Mesenteric fat pad (tissue), 1 donor: ENCODE results near the gene TLK1. TPM values are rescaled to one million over a fixed set of nuclear protein-coding genes. Genes with fewer than 3 reads are reported as not detected.

Experiments used
- DNase-seq: peaks from one replicate; pipeline ENCODE4 v3.0.0-alpha.2; 2020; ENCODE audit warnings: low spot score
- total RNA-seq: library from RNA; stranded (reverse); fragmentation: NEBNext Ultra II Directional; extraction: Animal tissue kit (Norgen Biotek cat#: 25700); gene quantifications from one replicate; pipeline ENCODE4 v1.2.1, GENCODE V29; 2021
- donor health status: DM: yes; HTN: yes; CAD: no.

Gene TLK1
- total RNA-seq, 1 donor from 2014 or later, result 49.6 TPM

- no peak for DNase-seq
Observed at GRCh38 chr2:171009386-171009785, 151.3 kb downstream of the TLK1 start.

DNA sequence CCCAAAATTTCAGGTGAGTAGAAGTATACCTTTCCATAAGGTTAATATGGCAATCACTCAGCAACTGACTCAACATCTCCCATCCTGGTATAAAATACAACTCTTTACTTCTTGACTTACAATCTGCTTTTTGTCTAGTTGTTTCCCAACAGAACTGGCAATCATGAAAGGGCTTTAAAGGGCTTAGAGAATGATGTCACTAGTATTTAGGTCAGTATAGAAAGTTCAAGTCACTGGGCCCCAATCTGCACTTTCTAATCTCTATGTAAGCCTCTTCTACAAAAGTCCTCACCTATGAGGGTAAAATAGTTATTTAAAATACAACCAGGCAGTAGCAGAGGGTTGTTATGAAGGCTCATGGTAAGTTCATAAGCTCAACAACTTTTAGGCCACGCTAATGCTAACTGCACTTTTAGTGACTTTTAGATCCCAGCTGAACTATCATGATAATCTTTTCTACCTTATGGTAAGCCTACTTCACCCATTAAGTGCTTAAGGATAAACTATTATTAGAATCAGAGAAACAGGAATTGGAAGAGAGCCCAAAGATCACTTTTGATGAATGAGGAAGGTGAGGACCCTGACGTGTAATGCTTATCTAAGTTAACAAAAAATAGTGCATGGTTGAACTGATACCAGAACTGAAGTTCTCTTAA is 152.0 kb downstream of the TLK1 start:
- DNase-seq, result no peak

DNA sequence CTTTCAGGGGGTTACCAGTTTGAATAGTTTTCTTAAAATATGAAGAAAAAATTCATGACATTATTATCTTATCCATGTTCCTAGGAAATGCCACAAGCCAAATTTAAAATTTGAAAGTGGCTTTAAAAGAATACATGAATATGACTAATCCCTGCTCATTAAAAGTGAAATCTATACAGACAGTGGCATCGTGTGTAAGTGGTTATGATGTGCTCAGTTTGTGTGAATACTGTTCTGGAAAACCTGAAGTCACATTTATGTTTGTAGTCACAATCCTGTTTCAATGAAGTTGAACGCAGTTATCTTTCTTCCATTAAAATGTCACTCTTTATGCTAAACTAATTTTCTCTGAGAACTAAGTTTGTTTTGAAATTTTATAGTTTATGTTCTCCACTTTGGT is 155.9 kb downstream of the TLK1 start:
- DNase-seq, result no peak

- no peak for DNase-seq
Observed at GRCh38 chr2:171004363-171004762, 156.3 kb downstream of the TLK1 start.

GRCh38 chr2:170999654-171000053 is 161.0 kb downstream of the TLK1 start:
- no peak for DNase-seq

DNA sequence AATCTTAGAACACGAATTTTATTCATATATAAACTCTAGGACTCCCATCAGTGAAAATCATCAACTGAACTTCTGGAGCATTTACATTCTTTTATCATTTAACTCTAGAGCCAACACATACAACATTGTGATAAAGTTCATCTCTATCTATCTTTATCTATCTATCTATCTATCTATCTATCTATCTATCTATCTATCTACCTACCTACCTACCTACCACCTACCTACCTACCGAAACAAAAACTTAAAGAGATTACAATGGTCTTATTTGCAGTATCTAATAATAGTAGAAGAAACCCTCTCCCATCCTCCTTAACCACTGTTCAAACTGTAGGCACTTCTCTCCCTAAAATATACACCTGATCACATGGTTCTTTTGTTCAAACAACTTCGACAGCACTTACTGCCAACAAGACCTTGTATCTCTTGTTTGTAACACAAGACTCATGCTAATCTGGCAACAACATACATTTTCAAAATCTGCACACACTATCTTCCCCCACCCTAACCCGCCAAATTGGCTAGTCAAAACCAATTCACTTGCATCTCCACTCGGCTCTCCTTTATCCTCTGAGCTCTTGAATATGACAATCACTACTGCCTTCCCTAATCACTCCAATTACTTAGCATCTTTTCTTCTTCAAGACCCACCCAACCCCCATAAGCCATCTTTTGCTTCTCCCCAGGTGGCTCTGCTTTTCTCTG is 162.6 kb downstream of the TLK1 start:
- no peak for DNase-seq

GRCh38 chr2:170996316-170996715 is 164.4 kb downstream of the TLK1 start:
- no peak for DNase-seq

DNA sequence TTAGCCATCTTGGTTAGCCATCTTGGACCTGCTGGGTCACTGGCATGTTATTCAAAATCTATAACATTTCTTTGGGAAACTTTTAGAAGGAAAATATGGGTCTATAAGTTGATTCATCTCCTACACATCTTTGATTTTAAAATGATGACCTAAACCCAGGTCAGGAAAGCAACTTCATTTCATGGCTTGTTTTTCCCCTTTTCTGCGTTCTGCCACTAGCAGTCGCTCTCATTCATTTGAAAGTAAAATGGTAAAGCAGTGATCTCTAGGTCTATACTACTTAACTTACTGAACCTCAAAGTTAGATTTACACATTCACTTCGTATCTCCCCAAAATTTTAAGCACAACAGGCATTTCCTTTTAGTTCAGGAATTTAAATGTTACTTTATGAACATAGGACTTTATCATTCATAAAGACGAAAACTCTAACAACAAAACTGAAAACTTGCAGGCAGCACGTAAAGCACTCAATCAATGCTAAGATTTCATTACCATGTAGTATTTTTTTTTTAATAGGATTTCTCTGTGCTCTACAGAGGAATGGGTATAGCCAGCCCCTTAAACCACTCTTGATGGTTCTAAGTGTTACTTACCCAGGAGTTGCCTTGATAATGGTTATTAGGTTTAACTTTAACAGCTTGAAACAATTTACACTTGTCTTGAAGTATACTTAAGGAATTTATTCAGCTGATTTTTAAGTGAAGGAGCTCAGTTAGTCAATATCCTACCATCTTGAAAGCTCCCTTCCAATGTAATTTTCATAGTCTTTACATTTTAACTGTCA is 169.1 kb downstream of the TLK1 start:
- DNase-seq, result no peak

GRCh38 chr2:170986566-170987258 is 174.0 kb downstream of the TLK1 start:
- DNase-seq, result no peak

- DNase-seq, result no peak
Observed at GRCh38 chr2:170985407-170985806, 175.3 kb downstream of the TLK1 start.

DNA sequence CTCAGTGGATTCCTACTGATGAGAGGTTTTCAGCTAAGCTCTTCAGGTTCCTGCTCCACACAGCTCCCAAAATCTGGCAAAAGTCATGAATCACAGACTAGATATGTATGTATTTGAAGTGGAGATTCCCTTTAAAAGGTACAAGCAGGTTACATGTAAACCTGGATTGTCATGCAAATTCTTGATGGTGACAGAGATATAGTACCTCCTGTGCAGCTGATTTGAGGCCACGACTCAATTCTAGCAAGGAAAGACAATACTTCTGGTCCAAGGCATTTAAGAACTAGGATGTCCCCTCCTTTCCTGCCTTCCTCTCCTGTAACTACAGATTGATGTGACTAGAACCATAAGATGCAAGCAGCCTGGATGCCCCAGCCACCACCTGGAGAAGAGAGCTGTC is 176.6 kb downstream of the TLK1 start:
- no peak for DNase-seq

DNA sequence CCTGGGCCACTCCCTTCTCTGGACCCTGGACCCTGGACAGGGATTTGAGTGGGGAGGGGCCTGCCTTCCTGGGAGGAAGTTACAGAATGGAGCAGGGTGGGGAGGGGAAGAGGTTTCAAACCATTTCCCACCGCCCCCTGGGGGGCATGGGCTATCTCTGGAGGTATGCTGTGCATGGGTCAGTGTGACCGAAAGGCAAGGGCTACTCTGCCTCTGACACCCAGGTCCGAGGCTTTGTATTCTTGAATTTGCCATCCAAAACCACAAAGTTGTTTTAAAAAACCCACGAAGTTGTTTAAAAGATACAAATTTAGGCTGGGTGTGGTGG is 184.8 kb downstream of the TLK1 start:
- DNase-seq, result no peak

- DNase-seq, result no peak
Observed at GRCh38 chr2:170975127-170975942, 185.4 kb downstream of the TLK1 start.

DNA sequence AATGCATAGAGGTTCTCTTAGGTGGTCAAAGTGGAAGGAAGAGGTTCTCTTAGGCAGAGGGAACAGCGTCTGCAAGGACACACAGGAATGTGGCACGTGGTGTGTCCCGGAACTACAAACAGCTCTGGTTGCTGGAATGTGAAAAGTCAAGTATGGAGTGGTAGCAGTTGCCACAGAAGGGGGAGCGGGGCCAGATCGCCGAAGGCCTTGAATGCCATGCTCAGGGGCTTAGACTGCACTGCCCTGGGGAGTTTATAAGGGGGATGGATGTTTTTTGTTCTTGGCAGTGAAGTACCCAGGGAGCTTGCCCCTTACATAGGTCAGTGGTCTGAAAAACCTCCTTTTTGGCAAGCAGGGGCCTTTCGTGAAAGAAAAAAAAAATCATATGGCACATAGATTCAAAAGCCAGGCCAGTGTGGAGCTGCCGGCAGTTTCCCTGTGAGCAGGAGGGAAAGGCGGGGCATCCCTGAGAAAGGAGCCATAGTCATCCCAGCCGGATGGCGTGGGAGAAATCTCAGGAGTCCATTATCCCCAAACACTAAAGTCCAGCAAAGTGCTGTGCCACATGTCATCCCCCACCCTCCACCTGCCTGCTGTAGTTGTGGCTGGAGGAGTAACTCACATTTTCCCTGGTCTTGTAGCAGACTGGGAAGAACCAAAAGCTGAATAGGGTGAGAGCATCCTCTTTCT is 186.2 kb downstream of the TLK1 start:
- DNase-seq, result no peak

GRCh38 chr2:170973492-170974303 is 187.0 kb downstream of the TLK1 start:
- peak; percentile 95 for DNase-seq

DNA sequence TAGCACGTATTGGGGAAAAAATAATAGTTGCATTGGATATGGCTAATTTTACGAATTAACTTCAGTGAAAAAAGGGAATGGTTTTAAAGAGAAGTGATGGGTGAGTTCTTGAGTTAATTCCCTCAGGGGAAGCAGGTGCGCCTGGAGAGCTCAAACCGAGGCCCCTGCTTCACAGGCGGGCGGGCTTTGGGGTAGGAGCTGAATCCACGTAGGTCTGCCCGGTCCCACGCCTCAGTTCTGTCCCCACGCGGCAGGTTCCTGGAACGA is 187.5 kb downstream of the TLK1 start:
- no peak for DNase-seq

- no peak for DNase-seq
Observed at GRCh38 chr2:170972296-170973224, 188.1 kb downstream of the TLK1 start.

DNA sequence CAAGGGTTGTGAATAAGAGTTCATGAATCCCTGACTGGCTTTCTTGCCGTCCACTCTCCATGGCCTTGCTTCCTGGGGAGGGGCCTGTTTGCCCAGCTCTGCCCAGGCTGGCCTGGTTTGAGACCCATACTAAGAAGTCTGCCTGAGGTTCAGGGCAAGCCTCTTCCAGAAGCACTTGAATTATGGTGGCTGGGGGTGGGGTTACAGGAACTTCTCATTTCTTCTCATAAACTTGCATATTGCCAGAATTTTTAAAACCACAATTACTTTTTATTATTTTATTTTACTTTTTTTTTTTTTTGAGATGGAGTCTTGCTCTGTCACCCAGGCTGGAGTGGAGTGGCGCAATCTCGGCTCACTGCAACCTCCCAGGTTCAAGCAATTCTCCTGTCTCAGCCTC is 189.6 kb downstream of the TLK1 start:
- DNase-seq, result no peak
